Tibial nerve (tissue), 4 donors: Measurements from ENCODE around the gene DNMT3A.

ENCODE experiments used
- CTCF ChIP-seq, 5 experiments: fragments of 200-600 bp in 3 of 5; fragments of 450-650 bp in 2 of 5; sonication (generic) in 3 of 5; IDR thresholded peaks; one replicate each; pipeline ENCODE4 v1.5.1; 2016 to 2019; ENCODE audit warnings: antibody characterized with exemption in 5 of 5, mild to moderate bottlenecking in 3 of 5, moderate library complexity in 2 of 5
- EP300 ChIP-seq, 2 donors: sonication (generic); formaldehyde crosslinking; IDR thresholded peaks; one replicate each; pipeline ENCODE4 v1.6.1; 2017; ENCODE audit warnings: antibody characterized with exemption in 2 of 2, mild to moderate bottlenecking in 1 of 2
- POLR2A ChIP-seq, 2 donors: fragments of 450-650 bp; IDR thresholded peaks; one replicate each; pipeline ENCODE4 v1.6.1; 2017; ENCODE audit warnings: antibody characterized with exemption in 2 of 2, mild to moderate bottlenecking in 2 of 2, moderate library complexity in 2 of 2

- TF ChIP-seq POLR2A (IDR thresholded peaks at IDR 0.05) (no peak), CTCF (IDR thresholded peaks at IDR 0.05) (no peak), EP300 (IDR thresholded peaks at IDR 0.05) (no peak)
Measured at GRCh38 chr2:25238920-25239319, 102.8 kb downstream of the DNMT3A start.
